ENCODE data around the gene CST2. TPM values are rescaled to one million over a fixed set of nuclear protein-coding genes. Genes with fewer than 3 reads are reported as not detected.

The CST2 gene
- total RNA-seq, 1 experiment from 2014 or later = not detected

DNA sequence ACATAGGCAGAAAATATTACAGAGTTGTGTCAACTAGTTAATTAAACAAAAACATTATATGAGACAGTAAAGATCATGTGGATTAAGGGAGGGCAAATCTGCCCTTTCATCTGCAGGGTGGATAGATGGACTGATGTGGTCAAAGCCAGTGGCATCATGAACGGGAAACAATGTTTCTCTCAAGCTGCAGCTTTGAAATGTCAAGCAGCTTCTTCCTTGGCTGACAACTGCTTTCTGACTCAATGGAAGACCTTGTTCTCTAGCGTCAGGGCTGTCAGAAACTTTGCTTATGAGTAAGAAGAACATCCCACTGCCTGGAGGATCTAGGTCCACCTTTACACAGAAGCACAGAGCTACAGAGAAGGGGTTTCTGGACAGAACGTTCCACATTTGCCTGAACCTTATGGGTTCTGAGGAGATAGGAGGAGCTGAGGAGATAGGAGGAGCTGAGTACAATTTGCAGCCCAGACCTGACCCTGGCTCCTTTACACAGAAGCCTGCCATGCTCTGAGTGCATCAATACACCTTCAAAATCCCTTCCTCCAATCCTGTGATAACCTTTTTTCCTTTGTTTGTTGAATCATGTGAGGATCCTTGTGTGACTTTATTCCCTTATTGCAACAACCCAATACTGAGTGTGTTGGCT is 47.0 kb upstream of the CST2 start:
- H3T11ph ChIP-seq (ENCODE audit: low read length) = no peak overlapping the region
- no peaks in the 10 kb centered on the region for H3K79me1 ChIP-seq (ENCODE audit: insufficient read depth, low read depth, low read length, poor library complexity, severe bottlenecking)
- no peak overlapping the region for H3K4ac ChIP-seq (ENCODE audit: low read depth, low read length)
- H3K79me2 ChIP-seq (ENCODE audit: insufficient read depth, low read length) = no peaks in the 10 kb centered on the region
- no peaks in the 10 kb centered on the region for H4K20me1 ChIP-seq (ENCODE audit: control insufficient read depth, insufficient read depth, insufficient read length)
- Mint-ChIP-seq H3K4me1 (peaks cover 47 to 53% of the 10 kb centered on the region in 2 experiments), H3K27ac (no peak overlapping the region), H3K9me3 (no peaks in the 10 kb centered on the region; a peak in 2 of 5 replicates), H3K27me3 (ENCODE audit: low read depth) (no peaks in the 10 kb centered on the region; the same call in 1 of the 2 replicates), H3K4me3 (no peak overlapping the region), H3K36me3 (ENCODE audit: insufficient read depth in 1 of 3, low read depth in 3 of 3) (no peaks in the 10 kb centered on the region; a peak in 1 of 7 replicates)
- H2BK12ac ChIP-seq (ENCODE audit: insufficient read length, low read depth, low read length) = no peak overlapping the region
- no peak overlapping the region for H3K18ac ChIP-seq (ENCODE audit: insufficient read length, low read depth, low read length)
- H3K9ac ChIP-seq (ENCODE audit: extremely low read depth, insufficient read length, low read length) = no peak overlapping the region
- H3K9me3 ChIP-seq (ENCODE audit: control insufficient read depth, low read depth, low read length) = no peaks in the 10 kb centered on the region
- H4K5ac ChIP-seq (ENCODE audit: insufficient read length, low read depth, low read length) = no peak overlapping the region
- no peak overlapping the region for H2AK5ac ChIP-seq (ENCODE audit: insufficient read length, low read length)
- TF ChIP-seq, protein P1, sequence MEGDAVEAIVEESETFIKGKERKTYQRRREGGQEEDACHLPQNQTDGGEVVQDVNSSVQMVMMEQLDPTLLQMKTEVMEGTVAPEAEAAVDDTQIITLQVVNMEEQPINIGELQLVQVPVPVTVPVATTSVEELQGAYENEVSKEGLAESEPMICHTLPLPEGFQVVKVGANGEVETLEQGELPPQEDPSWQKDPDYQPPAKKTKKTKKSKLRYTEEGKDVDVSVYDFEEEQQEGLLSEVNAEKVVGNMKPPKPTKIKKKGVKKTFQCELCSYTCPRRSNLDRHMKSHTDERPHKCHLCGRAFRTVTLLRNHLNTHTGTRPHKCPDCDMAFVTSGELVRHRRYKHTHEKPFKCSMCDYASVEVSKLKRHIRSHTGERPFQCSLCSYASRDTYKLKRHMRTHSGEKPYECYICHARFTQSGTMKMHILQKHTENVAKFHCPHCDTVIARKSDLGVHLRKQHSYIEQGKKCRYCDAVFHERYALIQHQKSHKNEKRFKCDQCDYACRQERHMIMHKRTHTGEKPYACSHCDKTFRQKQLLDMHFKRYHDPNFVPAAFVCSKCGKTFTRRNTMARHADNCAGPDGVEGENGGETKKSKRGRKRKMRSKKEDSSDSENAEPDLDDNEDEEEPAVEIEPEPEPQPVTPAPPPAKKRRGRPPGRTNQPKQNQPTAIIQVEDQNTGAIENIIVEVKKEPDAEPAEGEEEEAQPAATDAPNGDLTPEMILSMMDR (conservative IDR thresholded peaks at IDR 0.05) = no peak
- no peak overlapping the region for H3K14ac ChIP-seq (ENCODE audit: insufficient read depth, low read length)
- no peak overlapping the region for H3K56ac ChIP-seq (ENCODE audit: insufficient read length, low read depth, low read length)
- H4K8ac ChIP-seq (replicated peaks; ENCODE audit: insufficient read length, low read depth, low read length) = no peak overlapping the region
- H2BK120ac ChIP-seq (ENCODE audit: low read depth, low read length, poor library complexity, severe bottlenecking) = no peak overlapping the region
- DNase-seq = no peak
- H2BK20ac ChIP-seq (ENCODE audit: low read depth, low read length, poor library complexity, severe bottlenecking) = no peak overlapping the region
- no CpG with 5 or more reads among the region's 3 CpGs for WGBS (ENCODE audit: extremely low coverage, insufficient read length, low lambda C conversion rate)
- no peaks in the 10 kb centered on the region for H3K27me3 ChIP-seq (ENCODE audit: insufficient read depth, low read length)
- no peak overlapping the region for H2AFZ ChIP-seq (ENCODE audit: low read length)
- H2BK15ac ChIP-seq (ENCODE audit: low read depth, low read length) = no peak overlapping the region
- no peak overlapping the region for H3K4me2 ChIP-seq (ENCODE audit: insufficient read depth, insufficient read length, low read length)
- no peak overlapping the region for H4K91ac ChIP-seq (ENCODE audit: insufficient read length, low read depth, low read length)
- H3K4me1 ChIP-seq (ENCODE audit: insufficient read depth, low read length) = peaks cover 18% of the 10 kb centered on the region; the same call in 1 of the 2 replicates
- no peak overlapping the region for H3K23ac ChIP-seq (ENCODE audit: insufficient read length, low read depth, low read length)
- no peak overlapping the region for H2BK5ac ChIP-seq (ENCODE audit: insufficient read length, low read length)
- no peaks in the 10 kb centered on the region for H3K23me2 ChIP-seq (ENCODE audit: insufficient read length, low read depth, low read length, poor library complexity, severe bottlenecking)
- no peak overlapping the region for H3K27ac ChIP-seq (ENCODE audit: insufficient read length, low read depth, low read length)
